ENCODE measurements around the gene INPP5A. TPM values are rescaled to one million over a fixed set of nuclear protein-coding genes. Genes with fewer than 3 reads are reported as not detected.
A peak's percentile ranks its signal among the peaks of the same experiment; 100 is the strongest.

Gene INPP5A
- total RNA-seq, 4 donors from 2014 or later: 16.9 to 58.2 (median 29.5) TPM

GRCh38 chr10:132540456-132540855 is 2.9 kb downstream of the INPP5A start:
- Histone ChIP-seq H3K4me1 (peaks cover 52 to 86% (median 53%) of the 10 kb centered on the region in 3 donors), H3K4me3 (peak overlapping the region in 2 of 4 donors; percentile 64 to 88), H3K9me3 (no peaks in the 10 kb centered on the region), H3K27ac (peak overlapping the region in 3 of 4 donors; percentile 85 to 92 (median 89)), H3K36me3 (peaks cover 0 to 8% (median 0%) of the 10 kb centered on the region in 3 donors), H3K27me3 (no peaks in the 10 kb centered on the region)
- 46% methylated on average over 5 to 7 of the region's 12 CpGs for WGBS, 2 donors
- intact Hi-C loops (cut with DNase I): no loop called here
- TF ChIP-seq, protein P1, sequence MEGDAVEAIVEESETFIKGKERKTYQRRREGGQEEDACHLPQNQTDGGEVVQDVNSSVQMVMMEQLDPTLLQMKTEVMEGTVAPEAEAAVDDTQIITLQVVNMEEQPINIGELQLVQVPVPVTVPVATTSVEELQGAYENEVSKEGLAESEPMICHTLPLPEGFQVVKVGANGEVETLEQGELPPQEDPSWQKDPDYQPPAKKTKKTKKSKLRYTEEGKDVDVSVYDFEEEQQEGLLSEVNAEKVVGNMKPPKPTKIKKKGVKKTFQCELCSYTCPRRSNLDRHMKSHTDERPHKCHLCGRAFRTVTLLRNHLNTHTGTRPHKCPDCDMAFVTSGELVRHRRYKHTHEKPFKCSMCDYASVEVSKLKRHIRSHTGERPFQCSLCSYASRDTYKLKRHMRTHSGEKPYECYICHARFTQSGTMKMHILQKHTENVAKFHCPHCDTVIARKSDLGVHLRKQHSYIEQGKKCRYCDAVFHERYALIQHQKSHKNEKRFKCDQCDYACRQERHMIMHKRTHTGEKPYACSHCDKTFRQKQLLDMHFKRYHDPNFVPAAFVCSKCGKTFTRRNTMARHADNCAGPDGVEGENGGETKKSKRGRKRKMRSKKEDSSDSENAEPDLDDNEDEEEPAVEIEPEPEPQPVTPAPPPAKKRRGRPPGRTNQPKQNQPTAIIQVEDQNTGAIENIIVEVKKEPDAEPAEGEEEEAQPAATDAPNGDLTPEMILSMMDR (IDR thresholded peaks at IDR 0.05): no peak
- no peak for TF ChIP-seq POLR2A (IDR thresholded peaks at IDR 0.05)
- no peak for DNase-seq

- peaks cover 51 to 86% (median 51%) of the 10 kb centered on the region in 3 donors for H3K4me1 ChIP-seq
Measured at GRCh38 chr10:132541129-132541528, 3.5 kb downstream of the INPP5A start.

DNA sequence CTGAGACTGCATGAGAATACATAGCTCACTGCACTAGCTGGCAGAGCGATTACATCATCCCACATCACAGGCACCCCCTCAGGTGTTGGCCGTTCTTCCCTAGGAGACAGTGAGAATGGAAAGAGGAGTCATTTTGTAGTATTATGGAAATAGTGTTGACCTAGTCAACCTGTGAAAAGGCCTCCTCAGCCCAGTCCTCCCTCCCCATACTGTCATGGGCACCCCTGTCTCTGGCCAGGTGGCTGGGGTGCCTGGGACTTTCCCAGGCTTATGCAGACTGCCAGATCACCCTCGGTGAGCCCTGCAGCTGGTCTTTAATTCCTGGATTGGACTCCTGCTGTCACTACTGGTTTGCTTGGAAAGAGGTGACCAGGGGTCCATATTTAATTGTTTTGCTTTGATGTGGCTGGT is 4.0 kb downstream of the INPP5A start:
- intact Hi-C loops (cut with DNase I): no loop called here
- Histone ChIP-seq H3K36me3 (peaks cover 0 to 8% (median 0%) of the 10 kb centered on the region in 3 donors), H3K4me1 (peaks cover 49 to 86% (median 51%) of the 10 kb centered on the region in 3 donors), H3K27me3 (no peaks in the 10 kb centered on the region), H3K4me3 (no peak overlapping the region), H3K9me3 (no peaks in the 10 kb centered on the region), H3K27ac (peak overlapping the region in 1 of 4 donors; percentile 85)
- no peak for DNase-seq
- WGBS, 2 donors: 50 to 62% methylated on average over 2 of the region's 3 CpGs
- TF ChIP-seq, protein P1 (IDR thresholded peaks at IDR 0.05): no peak
- no peak for TF ChIP-seq POLR2A (IDR thresholded peaks at IDR 0.05)

More at GRCh38 chr10:132541129-132541528, 3.5 kb downstream of the INPP5A start:
- Histone ChIP-seq H3K27me3 (no peaks in the 10 kb centered on the region), H3K9me3 (no peaks in the 10 kb centered on the region), H3K27ac (peak overlapping the region in 3 of 4 donors; percentile 85 to 92 (median 89)), H3K4me3 (peak overlapping the region in 1 of 4 donors; percentile 88), H3K36me3 (peaks cover 0 to 8% (median 0%) of the 10 kb centered on the region in 3 donors)
- WGBS, 2 donors: 81 to 94% methylated on average over 3 to 9 of the region's 11 CpGs
- intact Hi-C loops (cut with DNase I): no loop called here
- no peak for DNase-seq
- TF ChIP-seq, protein P1 (IDR thresholded peaks at IDR 0.05): no peak
- TF ChIP-seq POLR2A (IDR thresholded peaks at IDR 0.05): no peak

DNA sequence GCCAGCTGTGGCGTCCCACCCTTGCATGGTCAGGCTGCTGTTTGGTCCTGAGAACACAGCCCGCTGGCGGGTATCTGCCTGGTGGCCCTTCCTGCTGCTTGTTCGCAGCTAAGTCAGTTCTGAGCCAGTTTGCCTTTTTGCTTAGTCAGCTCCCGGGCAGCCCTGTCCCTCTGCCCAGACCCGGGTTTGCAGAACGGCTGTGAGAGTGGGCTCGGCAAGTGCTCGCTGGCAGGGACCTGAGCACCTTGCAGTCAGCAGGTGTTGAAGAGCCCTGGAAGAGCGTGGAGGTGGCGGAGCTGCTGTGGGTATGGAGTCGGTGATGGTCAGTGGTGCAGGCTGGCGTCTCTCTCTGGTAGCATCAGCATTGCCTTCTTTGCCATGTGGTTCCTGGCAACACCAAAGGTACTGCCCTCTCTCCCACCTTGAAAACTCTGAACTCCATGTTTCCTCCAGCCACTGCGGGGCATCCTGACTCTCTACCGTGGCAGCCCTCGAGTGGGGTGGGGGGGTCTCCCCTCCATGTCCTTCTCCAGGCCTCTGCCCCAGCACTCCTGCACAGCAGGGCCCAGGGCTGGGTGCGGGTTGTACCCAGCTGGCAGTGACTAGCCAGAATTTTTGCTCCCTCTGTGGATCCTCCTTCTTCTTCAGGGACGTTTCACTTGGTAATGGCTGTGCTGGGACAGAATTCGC is 4.6 kb downstream of the INPP5A start:
- peaks cover 0 to 8% (median 0%) of the 10 kb centered on the region in 3 donors for H3K36me3 ChIP-seq
- intact Hi-C loops (cut with DNase I): no loop called here
- DNase-seq: no peak
- no peaks in the 10 kb centered on the region for H3K9me3 ChIP-seq
- 74 to 89% methylated on average over 10 to 11 of the region's 19 CpGs for WGBS, 2 donors
- peaks cover 52 to 89% (median 57%) of the 10 kb centered on the region in 3 donors for H3K4me1 ChIP-seq
- no peak overlapping the region for H3K4me3 ChIP-seq
- TF ChIP-seq, protein P1 (IDR thresholded peaks at IDR 0.05): no peak
- TF ChIP-seq POLR2A (IDR thresholded peaks at IDR 0.05): no peak
- peak overlapping the region in 1 of 4 donors; percentile 85 for H3K27ac ChIP-seq
- H3K27me3 ChIP-seq: no peaks in the 10 kb centered on the region

- Histone ChIP-seq H3K4me3 (no peak overlapping the region), H3K27me3 (no peaks in the 10 kb centered on the region), H3K36me3 (peaks cover 0 to 8% (median 0%) of the 10 kb centered on the region in 3 donors), H3K27ac (no peak overlapping the region), H3K9me3 (no peaks in the 10 kb centered on the region), H3K4me1 (peaks cover 52 to 95% (median 59%) of the 10 kb centered on the region in 3 donors)
- intact Hi-C loops (cut with DNase I): no loop called here
- WGBS, 2 donors: 97% methylated on average over 3 of the region's 3 CpGs
- DNase-seq: no peak
- no peak for TF ChIP-seq POLR2A (IDR thresholded peaks at IDR 0.05)
- TF ChIP-seq, protein P1 (IDR thresholded peaks at IDR 0.05): no peak
Measured at GRCh38 chr10:132542819-132543218, 5.2 kb downstream of the INPP5A start.
